GM21390 (cell line): ENCODE measurements around the gene ANKRD16.
"Not testable (repeated sequence)": the region's sequence is repeated elsewhere in the genome, so short reads cannot be mapped to it uniquely, and the experiment has no call there.

Experiments
- ATAC-seq: cut with Tn5 transposase; IDR thresholded peaks from one replicate; pipeline ENCODE4 v1.9.1; 2021; ENCODE audit not compliant: unreplicated experiment

ANKRD16 gene

DNA sequence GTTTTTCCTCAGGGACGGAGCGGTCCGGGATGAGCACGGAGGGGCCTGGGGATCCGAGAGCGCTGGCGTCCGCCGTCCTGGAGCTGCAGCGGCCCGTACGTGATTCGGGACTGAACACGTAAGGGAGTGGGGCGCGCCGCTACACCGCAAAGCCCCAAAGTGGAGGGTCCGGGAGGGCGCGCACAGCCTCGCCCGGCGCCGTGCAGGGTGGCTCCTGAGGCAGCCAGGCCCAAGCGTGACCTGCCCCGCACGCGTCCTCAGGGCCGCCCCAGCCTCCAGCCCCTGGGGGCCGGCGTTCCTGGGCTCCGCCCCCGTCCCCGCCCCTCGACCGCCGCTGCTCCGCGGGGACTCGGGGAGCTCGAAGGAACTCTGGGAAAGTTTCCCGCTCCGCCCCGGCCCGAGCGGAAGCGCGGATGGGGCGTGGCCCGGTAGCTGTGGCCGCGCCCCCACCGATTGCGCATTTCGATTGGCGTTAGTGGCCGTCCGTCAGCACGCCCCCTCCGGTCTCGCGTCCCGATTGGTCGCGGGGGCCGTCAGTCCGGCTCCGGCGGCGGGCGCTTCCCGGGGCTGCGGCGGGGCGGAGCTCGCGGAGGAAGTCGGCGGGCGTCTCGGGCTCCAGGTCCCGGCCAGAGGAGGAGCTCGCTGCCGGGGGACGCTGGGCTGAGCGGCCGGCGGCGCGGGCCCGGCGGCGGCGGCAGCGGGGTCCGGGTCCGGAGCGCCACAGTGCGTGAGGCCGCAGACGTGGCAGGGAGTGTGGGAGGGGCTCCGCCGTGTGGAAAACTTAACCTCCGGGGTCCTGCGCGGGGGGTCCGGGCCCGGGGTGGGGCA lies at the start of gene ANKRD16, which contains the start of gene FBH1:
TSS of gene ANKRD16 (minus strand) at position 270 of the 828 bp plus-strand sequence. CDS start 539 bp downstream, outside the sequence.
TSS of gene FBH1 (plus strand) at position 620 of the 828 bp plus-strand sequence. CDS start at position 723, 103 bp downstream.
- peak; percentile 82 for ATAC-seq

DNA sequence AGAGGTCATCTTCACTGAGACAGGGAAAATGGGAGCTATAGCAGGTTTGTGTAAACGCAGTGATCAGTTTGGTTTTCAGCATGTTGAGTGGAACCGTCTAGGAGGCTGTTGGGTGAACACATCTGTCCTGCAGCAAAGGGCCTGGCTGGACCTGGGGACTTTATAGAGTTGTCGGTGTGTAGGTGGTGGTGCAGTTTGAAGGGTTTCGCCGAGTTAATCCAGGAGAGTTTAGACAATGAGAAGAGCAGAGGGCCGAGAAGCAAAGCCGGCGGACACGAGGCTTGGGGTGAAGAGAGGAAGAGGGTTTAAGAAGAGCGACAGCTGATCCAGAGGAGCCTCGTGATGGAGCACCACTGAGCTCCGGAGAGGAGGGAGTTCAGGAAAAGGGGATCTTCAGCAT lies 48.6 kb upstream of the ANKRD16 start:
- ATAC-seq: no peak

DNA sequence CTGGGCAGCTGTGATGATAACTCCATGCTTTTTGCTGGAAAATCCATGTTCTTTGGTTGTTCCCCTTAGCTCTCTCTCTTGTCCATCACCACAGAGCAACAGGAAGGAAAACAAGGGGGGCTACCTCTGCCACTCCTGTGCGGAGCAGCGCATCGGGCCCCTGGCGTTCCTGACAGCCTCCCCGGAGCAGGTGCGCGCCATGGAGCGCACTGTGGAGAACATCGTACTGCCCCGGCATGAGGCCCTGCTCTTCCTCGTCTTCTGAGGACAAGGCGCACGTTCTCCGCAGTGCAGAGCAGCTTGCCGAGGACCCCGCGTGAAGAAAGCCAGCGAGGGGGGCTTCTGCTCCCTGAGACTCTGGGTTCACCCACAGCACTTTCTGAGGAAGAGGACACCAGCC lies 47.3 kb upstream of the ANKRD16 start:
- no peak for ATAC-seq

DNA sequence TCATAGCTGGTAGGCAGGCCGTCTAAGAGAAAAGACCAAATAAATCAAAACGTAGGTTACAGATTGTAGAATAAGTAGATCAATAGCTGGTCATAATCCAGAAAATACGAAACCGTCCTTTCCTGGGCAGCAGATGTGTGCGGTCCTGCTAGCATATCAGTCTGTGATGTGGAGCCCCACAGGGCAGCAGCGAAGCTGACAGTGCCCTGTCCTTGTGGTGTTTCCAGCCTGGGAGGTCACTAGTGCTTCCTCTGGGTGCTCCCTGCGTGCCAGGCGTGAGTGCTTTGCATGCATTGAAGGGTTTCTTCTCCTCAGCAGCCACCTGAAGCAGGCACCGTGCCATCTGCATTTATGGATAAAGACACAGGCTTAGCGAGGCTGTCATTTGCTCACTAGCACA lies 45.9 kb upstream of the ANKRD16 start:
- ATAC-seq: no peak

DNA sequence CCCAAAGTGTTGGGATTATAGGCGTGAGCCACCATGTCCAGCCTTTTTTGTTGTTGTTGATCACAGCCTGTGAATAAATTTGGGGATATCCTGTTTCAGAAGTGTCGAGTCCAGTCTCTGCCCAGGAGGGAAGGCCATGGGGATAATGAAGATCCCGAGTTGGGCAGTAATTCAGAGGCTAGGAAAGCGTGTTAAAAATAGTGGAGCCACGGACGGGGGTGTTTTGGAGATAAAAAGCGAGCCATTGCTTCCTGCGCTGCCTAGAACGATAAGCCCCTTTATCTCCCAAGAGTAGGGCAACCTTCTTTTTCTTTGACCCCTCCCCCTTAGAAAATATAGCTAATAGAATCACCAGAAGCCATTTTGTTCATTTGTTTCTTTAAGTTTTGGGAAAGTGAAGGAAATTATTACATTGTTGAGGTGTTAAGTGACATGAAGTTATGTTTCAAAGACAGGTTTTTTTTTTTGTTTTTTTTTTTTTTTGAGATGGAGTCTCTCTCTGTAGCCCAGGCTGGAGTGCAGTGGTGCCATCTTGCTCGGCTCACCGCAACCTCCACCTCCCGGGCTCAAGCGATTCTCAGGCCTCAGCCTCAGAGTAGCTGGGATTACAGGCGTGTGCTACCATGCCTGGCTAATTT lies 44.3 kb upstream of the ANKRD16 start:
- ATAC-seq: no peak

DNA sequence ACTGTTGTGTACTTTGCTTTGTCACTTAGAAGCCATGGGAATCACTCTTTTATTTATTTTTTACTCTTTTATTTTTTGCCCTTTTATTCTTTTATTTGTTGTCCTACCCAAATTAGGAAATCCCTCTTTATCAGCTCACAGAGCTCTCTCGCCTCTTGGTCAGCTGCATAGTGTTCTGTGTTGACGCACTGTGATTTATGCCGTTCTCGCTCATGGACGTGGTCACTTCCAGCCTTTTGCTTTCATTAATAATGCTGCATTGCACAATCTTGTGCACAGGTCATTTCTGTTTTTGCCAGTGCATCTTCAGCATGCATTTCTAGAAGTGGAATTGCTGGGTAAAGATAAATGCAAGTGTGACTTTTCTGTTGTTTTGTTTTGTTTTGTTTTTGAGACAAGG lies 42.7 kb upstream of the ANKRD16 start:
- ATAC-seq: no peak

DNA sequence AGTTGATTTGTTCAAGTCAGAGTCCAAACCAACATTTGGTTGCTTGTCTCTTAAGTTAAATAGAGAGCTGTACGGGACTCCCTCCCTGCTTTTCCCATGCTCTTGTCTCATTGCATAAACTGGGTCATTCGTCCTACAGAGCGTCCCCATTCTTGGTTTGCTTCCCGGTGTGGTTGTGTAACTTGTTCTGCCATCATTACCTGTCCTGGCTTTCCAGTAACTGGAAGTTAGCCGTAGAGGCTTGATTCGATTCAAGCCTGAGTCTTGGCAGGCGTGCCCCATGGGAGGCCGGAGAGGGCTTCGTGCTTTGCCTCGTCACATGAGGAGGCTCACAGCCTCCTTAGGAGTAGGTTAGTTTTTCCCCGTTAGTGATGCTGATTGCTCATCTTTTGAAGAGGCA lies 40.6 kb upstream of the ANKRD16 start:
- no peak for ATAC-seq

DNA sequence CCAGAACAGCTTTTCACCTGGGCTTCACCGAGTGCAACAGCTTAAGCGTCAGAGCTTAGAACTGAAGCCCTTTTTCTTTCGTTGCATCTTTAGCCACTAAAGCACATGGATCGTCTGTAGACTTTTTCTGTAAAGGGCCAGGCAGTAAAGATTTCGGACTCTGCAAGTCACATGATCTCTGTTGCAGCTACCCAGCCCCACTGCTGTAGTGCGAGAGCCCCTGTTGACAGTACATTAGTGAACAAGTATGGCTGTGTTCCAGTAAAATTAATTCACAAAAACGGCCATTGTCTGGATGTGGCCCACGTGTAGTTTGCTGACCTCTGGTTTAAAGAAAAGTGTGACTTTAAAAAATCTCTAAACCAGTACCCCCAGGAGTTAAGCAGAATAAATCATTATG lies 39.7 kb upstream of the ANKRD16 start:
- no peak for ATAC-seq

DNA sequence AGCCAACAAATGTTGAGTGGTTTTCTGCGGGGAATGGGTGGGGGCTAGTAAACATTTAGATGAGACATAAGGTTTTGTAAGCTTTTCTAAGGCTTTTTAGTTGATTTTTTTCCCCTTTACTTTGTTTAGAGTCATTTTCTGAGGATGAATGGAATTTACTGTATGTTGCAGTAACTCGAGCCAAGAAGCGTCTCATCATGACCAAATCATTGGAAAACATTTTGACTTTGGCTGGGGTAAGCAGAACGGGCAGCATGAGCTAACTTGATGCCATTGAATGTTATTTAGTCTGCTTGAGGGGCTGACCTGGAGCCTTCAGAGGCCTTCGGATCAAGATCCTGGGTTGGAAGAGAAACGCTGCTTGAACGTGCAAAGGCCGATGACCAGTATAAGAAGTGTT lies 37.6 kb upstream of the ANKRD16 start:
- ATAC-seq: no peak

DNA sequence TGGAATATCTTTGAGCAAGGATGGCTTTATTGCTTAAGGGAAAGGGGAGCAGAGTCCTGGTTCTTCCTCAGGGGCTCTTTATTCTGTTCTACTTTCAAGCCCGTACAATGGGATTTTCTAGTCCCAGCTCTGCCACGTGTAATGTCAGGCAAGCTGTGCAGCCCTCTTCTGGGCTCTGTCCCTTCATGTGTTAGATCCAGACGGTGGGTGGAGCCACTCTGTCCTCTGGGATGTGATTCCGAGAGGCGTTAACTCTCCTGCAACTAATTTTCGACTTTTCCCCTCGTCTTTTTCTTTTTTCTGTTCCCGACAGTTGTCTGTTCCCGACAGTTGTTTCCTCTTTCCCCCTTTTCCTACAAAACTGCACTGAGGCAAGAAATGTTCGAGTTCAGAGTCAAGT lies 35.2 kb upstream of the ANKRD16 start:
- ATAC-seq: no peak

DNA sequence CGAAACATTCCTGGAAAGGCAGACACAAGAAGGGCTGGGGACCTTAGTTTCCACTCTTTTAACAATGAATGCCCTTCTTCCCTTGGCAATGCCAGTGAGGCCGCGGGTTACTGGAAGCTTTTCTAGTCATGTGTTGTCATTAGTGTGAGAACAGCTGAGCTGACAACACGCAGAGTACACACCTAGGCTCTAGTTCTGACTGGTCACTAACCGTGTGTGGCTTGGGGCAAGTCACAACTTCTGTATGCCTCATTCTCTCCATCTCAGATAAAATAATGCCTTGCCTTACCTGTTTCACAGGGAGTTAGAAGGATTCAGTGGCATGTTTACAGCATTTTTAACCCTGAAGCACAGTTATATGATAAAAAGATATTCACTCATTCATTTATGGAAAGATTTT lies 32.1 kb upstream of the ANKRD16 start:
- no peak for ATAC-seq

DNA sequence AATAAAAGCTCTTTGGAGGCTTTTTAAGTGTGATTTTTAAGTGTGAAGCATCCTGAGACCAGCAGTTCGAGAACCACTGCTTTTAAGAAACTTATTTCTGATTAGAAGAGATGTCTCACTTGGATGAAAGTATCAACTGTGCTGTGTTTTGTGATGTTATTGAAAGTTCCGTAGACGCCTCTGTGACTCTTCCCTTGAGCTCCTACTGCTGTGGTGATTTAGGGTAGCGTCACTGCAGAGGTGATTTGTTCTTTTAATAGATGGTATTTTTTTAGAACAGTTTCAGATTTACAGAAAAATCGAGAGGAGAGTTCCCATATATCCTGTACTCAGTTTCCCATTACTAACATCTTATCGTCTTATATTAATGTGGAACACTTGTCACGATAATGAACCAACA lies 29.9 kb upstream of the ANKRD16 start:
- ATAC-seq: no peak

DNA sequence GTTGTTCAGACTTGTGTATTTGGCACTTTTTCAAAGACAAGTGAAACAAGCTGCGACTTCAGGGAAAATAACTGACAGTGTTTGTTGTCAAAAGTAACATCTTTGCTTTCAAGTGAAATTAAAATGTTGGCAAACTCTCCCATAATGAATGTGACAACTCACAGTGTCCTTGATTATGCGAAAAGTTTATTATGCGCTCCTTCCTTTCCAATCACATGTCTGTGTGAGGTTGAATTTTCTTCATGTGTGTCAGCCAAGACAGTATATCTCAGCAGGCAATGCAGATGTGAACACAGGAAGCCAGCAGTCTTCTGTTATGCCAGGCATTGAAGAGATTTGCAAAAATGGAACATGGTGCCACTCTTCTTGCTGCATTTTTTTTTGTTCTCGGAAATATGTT lies 29.1 kb upstream of the ANKRD16 start:
- ATAC-seq: no peak

DNA sequence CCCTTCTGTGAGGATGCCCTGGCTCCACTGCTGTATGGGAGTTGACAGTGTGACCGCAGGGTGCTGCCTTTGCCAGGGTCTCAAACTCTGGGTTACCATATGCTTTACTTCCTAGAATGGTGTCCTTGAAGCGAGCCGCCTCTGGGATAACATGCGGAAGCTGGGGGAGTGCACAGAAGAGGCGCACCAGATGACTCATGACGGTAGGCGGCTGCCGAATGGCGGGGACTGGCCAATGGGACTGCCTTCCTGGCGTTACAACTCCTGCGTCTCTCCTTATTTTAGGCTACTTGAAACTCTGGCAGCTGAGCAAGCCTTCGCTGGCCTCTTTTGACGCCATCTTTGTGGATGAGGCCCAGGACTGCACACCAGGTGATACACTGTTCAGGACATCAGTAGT lies 27.6 kb upstream of the ANKRD16 start:
- ATAC-seq: no peak

DNA sequence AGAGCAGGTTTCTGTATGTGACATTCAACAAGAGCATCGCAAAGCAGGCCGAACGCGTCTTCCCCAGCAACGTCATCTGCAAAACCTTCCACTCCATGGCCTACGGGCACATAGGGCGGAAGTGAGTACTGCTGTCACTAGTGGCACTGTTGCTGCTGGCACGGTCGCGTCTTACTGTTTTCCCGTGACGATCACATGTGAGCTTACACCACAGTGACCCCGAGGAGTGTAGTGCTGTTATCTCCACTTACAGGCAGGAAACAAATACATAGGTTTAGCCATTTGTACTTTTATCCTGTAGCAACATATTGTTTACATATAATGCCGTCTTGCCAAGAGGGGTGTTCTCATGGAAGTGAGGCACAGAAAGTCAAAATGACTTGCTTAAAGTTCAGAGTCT lies 25.8 kb upstream of the ANKRD16 start:
- ATAC-seq: no peak

DNA sequence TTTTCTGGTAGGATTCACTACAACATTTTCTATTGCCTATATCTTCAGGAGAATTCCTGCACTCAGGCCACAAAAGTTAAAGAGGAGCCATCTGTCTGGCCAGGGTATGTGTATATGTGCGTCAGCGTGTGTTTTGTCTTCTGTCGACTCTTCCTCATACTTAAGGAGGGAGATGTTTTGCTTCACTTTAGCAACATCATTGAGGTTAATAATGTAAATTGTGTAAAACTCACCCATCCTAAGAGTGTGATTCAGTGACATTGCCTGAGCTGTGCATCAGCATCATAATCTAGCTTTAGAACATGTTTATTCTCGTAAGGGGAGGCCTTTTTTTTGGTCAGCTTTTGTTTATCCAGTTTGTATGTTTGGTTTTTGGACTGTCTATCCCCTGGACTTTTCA lies 24.0 kb upstream of the ANKRD16 start:
- no peak for ATAC-seq

DNA sequence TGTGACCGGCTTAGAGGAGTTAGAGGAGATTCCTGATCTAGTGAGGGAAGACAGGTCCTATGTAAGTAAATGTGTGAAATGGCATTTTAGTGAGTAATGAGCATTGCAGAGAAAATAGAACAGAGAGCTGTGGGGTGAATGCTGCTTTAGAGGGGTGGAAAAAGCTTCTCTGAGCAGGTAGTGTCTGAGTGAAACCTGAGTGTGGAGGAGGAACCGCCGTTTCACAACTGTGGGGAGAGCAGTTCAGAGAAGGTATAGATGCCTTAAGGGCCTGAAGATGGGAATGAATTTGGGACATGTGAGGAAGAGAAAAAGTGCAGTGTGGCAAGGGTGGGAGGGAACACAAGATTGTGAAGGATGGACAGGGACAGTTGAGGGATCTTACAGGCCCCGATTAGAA lies 22.0 kb upstream of the ANKRD16 start:
- no peak for ATAC-seq

DNA sequence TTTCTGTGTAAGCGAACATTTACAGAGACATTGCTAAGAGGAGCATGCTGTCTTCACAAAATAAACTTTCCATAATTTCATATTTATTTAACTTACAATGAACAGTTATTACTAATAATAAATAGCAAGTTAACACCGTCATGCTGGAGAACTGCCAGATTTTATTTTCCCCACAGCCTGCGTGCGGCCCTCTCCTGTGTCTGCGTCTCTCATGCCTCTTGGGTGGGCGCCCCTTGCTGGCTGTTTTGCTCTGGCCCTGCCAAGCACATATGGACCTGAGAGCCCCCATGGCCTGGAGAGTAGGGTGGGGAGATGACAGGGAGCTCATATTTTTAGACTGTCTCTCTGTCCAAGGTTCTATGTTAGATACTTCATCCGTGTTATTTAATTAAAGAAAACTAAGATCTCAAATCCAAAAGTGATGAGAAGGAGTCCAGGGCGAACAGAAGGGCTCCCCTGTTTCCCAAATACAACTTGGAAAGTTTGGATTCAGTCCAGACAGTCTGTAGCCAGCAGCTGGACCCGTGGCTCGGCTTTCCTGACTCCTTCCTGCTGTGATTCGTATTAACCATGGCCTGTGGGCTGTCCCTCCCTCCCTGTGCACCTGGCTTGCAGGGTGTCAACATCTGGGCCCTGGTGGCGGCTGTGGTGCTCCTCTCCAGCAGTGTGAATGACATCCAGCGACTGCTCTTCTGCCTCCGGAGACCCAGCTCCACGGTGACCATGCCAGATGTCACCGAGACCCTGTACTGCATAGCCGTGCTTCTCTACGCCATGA lies 20.8 kb upstream of the ANKRD16 start:
- no peak for ATAC-seq

DNA sequence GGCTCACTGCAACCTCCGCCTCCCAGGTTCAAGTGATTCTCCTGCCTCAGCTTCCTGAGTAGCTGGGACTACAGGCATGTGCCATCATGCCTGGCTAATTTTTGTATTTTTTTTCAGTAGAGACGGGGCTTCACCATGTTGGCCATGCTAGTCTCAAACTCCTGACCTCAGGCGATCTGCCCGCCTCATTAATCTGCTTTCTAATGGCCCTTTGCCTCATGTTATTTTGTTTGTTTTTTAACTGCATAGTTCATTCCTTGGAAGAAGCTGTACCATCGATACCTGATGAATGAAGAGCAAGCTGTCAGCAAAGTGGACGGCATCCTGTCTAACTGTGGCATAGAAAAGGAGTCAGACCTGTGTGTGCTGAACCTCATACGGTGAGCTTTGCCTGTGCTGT lies 19.0 kb upstream of the ANKRD16 start:
- not testable (repeated sequence) for ATAC-seq

DNA sequence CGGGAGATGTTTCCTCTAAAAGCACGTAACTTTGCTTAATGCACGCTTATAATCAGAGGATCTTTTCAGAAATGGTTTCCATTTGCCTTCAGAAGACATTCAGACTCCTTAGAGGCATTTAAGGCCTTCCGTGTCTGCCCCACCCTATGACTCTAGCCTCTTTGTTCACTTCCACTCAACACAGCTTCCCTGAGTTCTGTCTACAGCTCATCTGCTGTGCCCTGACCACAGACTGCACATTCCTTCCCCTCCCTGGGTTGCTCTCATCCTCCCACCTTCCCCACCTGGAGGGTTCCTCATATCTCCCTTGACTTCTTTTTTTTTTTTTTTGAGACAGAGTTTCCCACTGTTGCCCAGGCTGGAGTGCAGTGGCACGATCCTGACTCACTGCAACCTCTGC lies 17.0 kb upstream of the ANKRD16 start:
- ATAC-seq: no peak

DNA sequence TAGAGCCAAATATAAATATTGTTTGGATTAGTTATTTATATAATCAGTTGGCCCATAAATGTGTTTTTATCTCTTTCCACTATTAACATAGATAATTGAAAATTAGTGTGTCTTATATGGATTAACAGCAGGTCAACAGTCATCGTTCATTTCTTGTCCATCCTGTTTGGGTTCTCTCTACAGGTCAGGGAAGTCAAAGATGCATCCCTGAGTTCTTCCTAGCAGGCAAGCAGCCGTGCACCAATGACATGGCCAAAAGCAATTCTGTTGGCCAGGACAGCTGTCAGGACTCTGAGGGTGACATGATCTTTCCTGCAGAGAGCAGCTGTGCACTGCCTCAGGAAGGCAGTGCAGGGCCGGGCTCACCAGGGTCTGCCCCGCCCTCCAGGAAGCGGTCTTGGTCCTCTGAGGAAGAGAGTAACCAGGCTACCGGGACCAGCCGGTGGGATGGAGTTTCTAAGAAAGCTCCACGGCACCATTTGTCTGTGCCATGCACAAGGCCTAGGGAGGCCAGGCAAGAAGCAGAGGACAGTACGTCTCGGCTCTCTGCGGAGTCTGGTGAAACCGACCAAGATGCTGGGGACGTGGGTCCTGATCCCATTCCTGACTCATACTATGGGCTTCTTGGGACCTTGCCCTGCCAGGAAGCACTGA lies 16.3 kb upstream of the ANKRD16 start:
- no peak for ATAC-seq
